Spleen (tissue), 11 donors: ENCODE results near the gene VPS54. TPM values are rescaled to one million over a fixed set of nuclear protein-coding genes. Genes with fewer than 3 reads are reported as not detected.
"Not testable (repeated sequence)": the region's sequence is repeated elsewhere in the genome, so short reads cannot be mapped to it uniquely, and the experiment has no call there.

Source experiments
- DNase-seq: peaks from one replicate; pipeline ENCODE4 v3.0.0-alpha.2; 2020
- H3K27ac ChIP-seq, 8 donors: fragments of 200-600 bp; sonication (generic) in 7 of 8; 1 replicate in 4 of 8; 2 replicates in 4 of 8; pipeline versions ENCODE4 v1.5.0 to v1.8.0; 2016 to 2021; ENCODE audit warnings: inconsistent platforms in 4 of 8, mild to moderate bottlenecking in 4 of 8, moderate library complexity in 1 of 8
- H3K27me3 ChIP-seq, 7 donors: fragments of 200-600 bp; sonication (generic) in 6 of 7; replicated peaks in 1 of 7; 1 replicate in 4 of 7; 2 replicates in 3 of 7; pipeline versions ENCODE4 v1.5.0 to v1.8.0; 2016 to 2021; ENCODE audit warnings: inconsistent platforms in 3 of 7, mild to moderate bottlenecking in 1 of 7
- H3K36me3 ChIP-seq, 6 donors: fragments of 200-600 bp; sonication (generic) in 5 of 6; 1 replicate in 4 of 6; 2 replicates in 2 of 6; pipeline versions ENCODE4 v1.5.0 to v1.8.0; 2016 to 2021; ENCODE audit warnings: inconsistent platforms in 2 of 6
- H3K4me1 ChIP-seq, 6 donors: fragments of 200-600 bp; sonication (generic) in 5 of 6; 1 replicate in 3 of 6; 2 replicates in 3 of 6; pipeline versions ENCODE4 v1.5.0 to v1.8.0; 2016 to 2021; ENCODE audit warnings: inconsistent platforms in 3 of 6
- H3K4me3 ChIP-seq, 8 donors: fragments of 200-600 bp; sonication (generic) in 7 of 8; 1 replicate in 4 of 8; 2 replicates in 4 of 8; pipeline versions ENCODE4 v1.5.0 to v1.8.0; 2016 to 2021; ENCODE audit warnings: inconsistent platforms in 4 of 8, mild to moderate bottlenecking in 4 of 8, moderate library complexity in 2 of 8
- H3K9me3 ChIP-seq, 8 donors: fragments of 200-600 bp; sonication (generic) in 7 of 8; 1 replicate in 4 of 8; 2 replicates in 4 of 8; pipeline versions ENCODE4 v1.5.0 to v1.8.0; 2016 to 2021; ENCODE audit warnings: inconsistent platforms in 4 of 8
- POLR2A ChIP-seq, 3 donors: fragments of 450-650 bp; IDR thresholded peaks; one replicate each; pipeline ENCODE4 v1.5.1; 2017; ENCODE audit warnings: antibody characterized with exemption in 3 of 3, mild to moderate bottlenecking in 1 of 3
- POLR2AphosphoS5 ChIP-seq, 3 donors: sonication (generic); formaldehyde crosslinking; IDR thresholded peaks; one replicate each; pipeline ENCODE4 v1.5.1; 2017; ENCODE audit warnings: antibody characterized with exemption in 3 of 3
- WGBS, 5 donors: extraction: QIAGEN DNeasy Blood & Tissue Kit in 3 of 5; methylation state at CpG; one replicate each; pipeline versions ENCODE4 v1.1.5 to v1.1.7; 2013 to 2018; 5-methylcytosine and 5-hydroxymethylcytosine counted together
- intact Hi-C: fragments of 100-400 bp; cut with DNase I; formaldehyde crosslinking; loops from one replicate; pipeline ENCODE4 v1.15.0; 2023; ENCODE audit warnings: low total_unique reads
- polyA plus RNA-seq, 3 donors: library from polyadenylated mRNA; stranded (reverse); fragments of 200-250 nt; gene quantifications; one replicate each; pipeline ENCODE4 v1.2.1, GENCODE V29; 2013
- total RNA-seq, 7 donors: library from RNA; depleted of rRNA in 3 of 7; stranded (reverse); fragments of >200 nt in 3 of 7; fragmentation: NEBNext Ultra II Directional in 4 of 7; extraction: Animal tissue kit (Norgen Biotek cat#: 25700) in 4 of 7; gene quantifications; one replicate each; pipeline versions ENCODE4 v1.1.0 to v1.2.1, GENCODE V29; 2016 to 2021
- TF ChIP-seq, protein P1 (sequence below), 11 experiments: fragments of 200-600 bp in 7 of 11; fragments of 450-650 bp in 4 of 11; sonication (generic) in 4 of 11; IDR thresholded peaks in 8 of 11; conservative IDR thresholded peaks in 3 of 11; 1 replicate in 7 of 11; 2 replicates in 4 of 11; pipeline versions ENCODE4 v1.4.0 to v1.8.0; 2016 to 2021; ENCODE audit warnings: antibody characterized with exemption in 11 of 11, inconsistent platforms in 4 of 11, mild to moderate bottlenecking in 1 of 11
- donor health status: healthy with polysubstance abuse.
- donor health status: DM: no; HTN: no; CAD: no; lungs with moderate emphysema.
- donor health status: DM: no; HTN: no; CAD: no.
- donor health status: Bipolar disorder and iron deficiency.
- donor health status: healthy.
- donor health status: DM: no; HTN: no; CAD: no.
- donor health status: DM: yes; HTN: yes; CAD: no.

VPS54 gene
- total and polyA plus RNA-seq, 10 donors = 9.2 to 31.3 (median 23.8) TPM

DNA sequence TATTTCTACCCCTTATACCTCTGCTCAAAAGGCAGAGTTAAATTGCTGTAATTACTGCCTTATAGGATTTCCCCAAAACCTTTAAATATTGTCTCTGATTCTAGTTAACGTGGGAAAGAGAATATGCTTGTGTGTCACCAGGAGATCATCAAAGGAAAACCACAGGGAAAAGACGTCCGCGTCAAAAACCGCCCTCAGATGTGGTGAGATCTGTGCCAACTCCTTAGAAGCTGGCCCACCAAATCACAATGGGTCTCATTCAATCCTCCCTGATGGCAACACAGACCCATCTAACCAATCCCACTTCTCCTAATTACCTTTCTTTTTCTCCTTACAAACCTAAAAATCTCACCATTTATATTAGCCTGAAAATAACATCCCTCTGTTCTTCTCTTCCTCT, 25.4 kb downstream of the VPS54 start:
- no peaks in the 10 kb centered on the region for H3K27me3 ChIP-seq
- no peak overlapping the region for H3K27ac ChIP-seq
- H3K4me1 ChIP-seq = no peaks in the 10 kb centered on the region
- intact Hi-C loops = no loop called here
- no peak for DNase-seq
- H3K9me3 ChIP-seq = peaks cover 0 to 43% (median 32%) of the 10 kb centered on the region in 8 donors
- TF ChIP-seq POLR2A (IDR thresholded peaks at IDR 0.05) (no peak), POLR2AphosphoS5 (IDR thresholded peaks at IDR 0.05) (no peak)
- TF ChIP-seq, protein P1, sequence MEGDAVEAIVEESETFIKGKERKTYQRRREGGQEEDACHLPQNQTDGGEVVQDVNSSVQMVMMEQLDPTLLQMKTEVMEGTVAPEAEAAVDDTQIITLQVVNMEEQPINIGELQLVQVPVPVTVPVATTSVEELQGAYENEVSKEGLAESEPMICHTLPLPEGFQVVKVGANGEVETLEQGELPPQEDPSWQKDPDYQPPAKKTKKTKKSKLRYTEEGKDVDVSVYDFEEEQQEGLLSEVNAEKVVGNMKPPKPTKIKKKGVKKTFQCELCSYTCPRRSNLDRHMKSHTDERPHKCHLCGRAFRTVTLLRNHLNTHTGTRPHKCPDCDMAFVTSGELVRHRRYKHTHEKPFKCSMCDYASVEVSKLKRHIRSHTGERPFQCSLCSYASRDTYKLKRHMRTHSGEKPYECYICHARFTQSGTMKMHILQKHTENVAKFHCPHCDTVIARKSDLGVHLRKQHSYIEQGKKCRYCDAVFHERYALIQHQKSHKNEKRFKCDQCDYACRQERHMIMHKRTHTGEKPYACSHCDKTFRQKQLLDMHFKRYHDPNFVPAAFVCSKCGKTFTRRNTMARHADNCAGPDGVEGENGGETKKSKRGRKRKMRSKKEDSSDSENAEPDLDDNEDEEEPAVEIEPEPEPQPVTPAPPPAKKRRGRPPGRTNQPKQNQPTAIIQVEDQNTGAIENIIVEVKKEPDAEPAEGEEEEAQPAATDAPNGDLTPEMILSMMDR (IDR thresholded peaks at IDR 0.05 in 8 of 11, conservative IDR thresholded peaks at IDR 0.05 in 3 of 11) = no peak
- H3K4me3 ChIP-seq = no peak overlapping the region
- 77 to 88% (median 84%) methylated on average over 5 of the region's 5 CpGs for WGBS, 5 donors
- H3K36me3 ChIP-seq = peaks cover 0 to 15% (median 0%) of the 10 kb centered on the region in 6 donors

DNA sequence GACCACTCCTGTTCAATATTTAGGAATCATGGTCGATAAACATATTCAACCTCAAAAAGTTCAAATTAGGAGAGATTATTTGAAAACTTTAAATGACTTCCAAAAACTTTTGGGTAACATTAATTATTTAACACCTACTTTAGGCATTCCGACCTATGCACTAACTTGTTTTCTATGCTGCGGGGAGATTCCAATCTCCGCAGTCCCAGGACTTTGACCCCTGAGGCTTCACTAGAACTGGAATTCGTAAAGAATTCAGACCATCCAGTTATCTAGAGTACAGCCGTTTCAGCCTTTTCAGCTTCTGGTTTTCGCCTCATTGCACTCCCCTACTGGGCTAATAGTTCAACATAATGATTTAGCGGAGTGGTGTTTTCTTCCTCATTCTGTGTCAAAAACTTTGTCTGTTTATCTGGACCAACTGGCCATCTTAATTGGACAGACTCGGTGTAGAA, 26.1 kb downstream of the VPS54 start:
- WGBS, 5 donors = 92 to 98% (median 96%) methylated on average over 9 of the region's 9 CpGs
- DNase-seq, H3K4me3 ChIP-seq, H3K27me3 ChIP-seq, H3K4me1 ChIP-seq, H3K27ac ChIP-seq, intact Hi-C loops: not testable (repeated sequence)
- H3K9me3 ChIP-seq = peaks cover 0 to 41% (median 30%) of the 10 kb centered on the region in 8 donors
- peaks cover 0 to 19% (median 0%) of the 10 kb centered on the region in 6 donors for H3K36me3 ChIP-seq

DNA sequence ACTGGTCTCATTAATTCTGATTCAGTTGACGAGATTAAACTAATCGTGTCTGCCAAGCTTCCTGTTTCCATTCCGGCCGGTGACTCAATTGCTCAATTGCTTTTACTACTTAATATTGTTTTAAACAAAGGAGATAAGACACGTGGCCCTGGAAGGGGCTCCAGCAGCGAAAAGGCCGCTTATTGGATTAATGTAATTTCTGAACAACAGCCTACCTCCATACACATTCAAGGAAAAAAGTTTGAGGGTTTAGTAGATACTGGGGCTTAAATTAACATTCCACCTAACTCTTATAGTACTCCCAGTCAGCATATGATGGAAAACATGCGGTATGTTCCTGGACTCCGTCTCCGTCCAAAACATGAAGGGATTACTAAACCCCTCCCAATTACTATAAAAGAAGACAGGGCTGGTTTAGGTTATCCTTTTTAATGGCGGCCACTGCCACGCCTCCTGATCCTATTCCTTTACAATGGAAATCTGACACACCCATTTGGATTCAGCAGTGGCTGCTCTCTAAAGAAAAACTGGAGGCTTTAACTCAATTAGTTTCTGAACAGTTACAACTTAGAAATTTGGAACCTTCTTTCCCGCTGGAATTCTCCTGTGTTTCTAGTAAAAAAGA, 27.1 kb downstream of the VPS54 start:
- Histone ChIP-seq H3K4me1 (no peaks in the 10 kb centered on the region), H3K9me3 (peaks cover 0 to 31% (median 20%) of the 10 kb centered on the region in 8 donors), H3K27ac (no peak overlapping the region), H3K27me3 (no peaks in the 10 kb centered on the region), H3K36me3 (peaks cover 0 to 19% (median 0%) of the 10 kb centered on the region in 6 donors), H3K4me3 (no peak overlapping the region)
- TF ChIP-seq POLR2A (IDR thresholded peaks at IDR 0.05) (no peak), POLR2AphosphoS5 (IDR thresholded peaks at IDR 0.05) (no peak)
- TF ChIP-seq, protein P1 (IDR thresholded peaks at IDR 0.05 in 8 of 11, conservative IDR thresholded peaks at IDR 0.05 in 3 of 11) = no peak
- intact Hi-C loops = no loop called here
- WGBS, 5 donors = 88 to 95% (median 92%) methylated on average over 13 of the region's 13 CpGs
- no peak for DNase-seq

DNA sequence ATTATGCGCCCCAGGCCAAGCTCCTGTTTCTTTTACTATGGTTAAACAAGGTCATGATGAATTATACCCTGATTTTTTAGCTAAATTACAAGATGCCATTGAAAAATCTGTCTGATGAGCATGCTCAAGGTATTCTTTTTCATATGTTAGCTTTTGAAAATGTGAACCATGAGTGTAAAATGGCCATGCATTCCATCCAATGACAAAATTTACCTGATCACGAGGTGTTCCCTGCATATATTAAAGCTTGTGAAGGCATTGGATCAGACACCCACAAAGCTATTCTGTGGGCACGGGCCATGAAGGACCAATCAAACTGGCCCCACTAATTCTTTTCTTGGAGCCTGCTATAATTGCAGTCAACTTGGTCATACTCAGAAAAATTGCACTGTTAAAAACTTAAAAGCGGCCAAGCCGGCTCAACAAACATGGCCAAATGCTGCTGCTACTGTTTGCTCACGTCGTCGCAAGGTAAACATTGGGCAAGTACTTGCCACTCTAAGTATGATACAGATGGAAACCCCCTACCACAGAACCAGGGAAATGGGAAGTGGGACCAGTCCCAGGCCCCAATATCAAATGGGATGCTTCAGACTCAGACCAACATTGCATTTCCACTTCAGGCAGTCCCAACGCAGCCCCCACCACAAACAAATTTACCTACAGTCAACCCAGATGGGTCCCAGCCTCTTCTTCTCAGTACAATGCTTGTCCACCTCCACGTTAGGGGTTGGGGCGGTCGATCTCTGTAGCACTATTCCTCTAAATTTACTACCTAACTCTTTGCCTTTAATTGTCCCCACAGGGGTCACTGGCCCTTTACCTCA, 27.8 kb downstream of the VPS54 start:
- intact Hi-C loops, H3K4me3 ChIP-seq, H3K4me1 ChIP-seq, DNase-seq, H3K27ac ChIP-seq, H3K27me3 ChIP-seq: not testable (repeated sequence)
- peaks cover 0 to 19% (median 0%) of the 10 kb centered on the region in 6 donors for H3K36me3 ChIP-seq
- H3K9me3 ChIP-seq = peaks cover 0 to 23% (median 15%) of the 10 kb centered on the region in 8 donors
- 94 to 99% (median 96%) methylated on average over 12 of the region's 12 CpGs for WGBS, 5 donors

DNA sequence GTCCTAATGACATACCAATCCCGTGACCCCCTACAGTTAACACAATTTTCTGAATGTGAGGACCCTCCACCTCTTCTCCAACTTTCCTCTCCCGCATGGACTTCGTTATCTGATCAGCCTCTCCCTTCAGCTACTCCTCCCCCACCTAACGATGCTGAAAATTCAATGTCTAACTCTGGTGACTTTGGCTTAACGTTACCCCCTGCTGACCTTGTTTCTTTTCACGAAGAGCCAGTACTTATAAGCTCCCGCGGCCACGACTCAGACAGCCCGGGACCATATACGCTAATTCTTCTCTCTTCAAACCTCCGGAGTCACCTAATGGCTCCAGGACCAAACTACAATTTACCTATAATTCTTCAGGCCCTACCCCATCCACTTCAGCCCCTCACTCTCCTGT, 29.2 kb downstream of the VPS54 start:
- Histone ChIP-seq H3K36me3 (peaks cover 0 to 13% (median 0%) of the 10 kb centered on the region in 6 donors), H3K9me3 (peaks cover 0 to 21% (median 14%) of the 10 kb centered on the region in 8 donors), H3K4me1 (peaks cover 0 to 20% (median 6%) of the 10 kb centered on the region in 6 donors), H3K4me3 (no peak overlapping the region), H3K27ac (no peak overlapping the region), H3K27me3 (no peaks in the 10 kb centered on the region)
- 89 to 98% (median 94%) methylated on average over 12 of the region's 12 CpGs for WGBS, 5 donors
- no peak for TF ChIP-seq POLR2A (IDR thresholded peaks at IDR 0.05)
- no peak for TF ChIP-seq POLR2AphosphoS5 (IDR thresholded peaks at IDR 0.05)
- TF ChIP-seq, protein P1 (IDR thresholded peaks at IDR 0.05 in 8 of 11, conservative IDR thresholded peaks at IDR 0.05 in 3 of 11) = no peak
- intact Hi-C loops = no loop called here
- no peak for DNase-seq

DNA sequence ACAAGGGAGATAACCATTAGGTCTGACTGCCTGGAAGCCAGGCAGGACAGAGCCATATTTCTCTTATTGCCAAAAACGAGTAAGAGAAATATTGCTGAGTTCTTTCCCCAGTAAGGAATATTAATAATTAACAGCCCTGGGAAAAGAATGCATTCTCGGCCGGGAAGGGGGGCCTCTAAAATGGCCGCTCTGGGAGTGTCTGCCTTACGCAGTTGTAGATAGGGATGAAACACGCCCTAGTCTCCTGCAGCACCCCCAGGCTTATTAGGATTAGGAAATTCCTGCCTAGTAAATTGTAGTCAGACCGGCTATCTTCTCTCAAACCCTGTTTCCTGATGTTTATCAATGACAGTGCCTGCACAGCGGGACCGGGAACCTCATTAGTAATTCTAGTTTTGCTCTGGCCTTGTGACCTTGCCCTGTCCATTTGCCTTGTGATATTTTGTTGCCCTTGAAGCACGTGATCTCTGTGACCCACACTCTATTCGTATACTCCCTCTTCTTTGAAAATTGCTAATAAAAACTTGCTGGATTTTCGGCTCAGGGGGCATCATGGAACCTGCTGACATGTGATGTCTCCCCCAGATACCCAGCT, 30.3 kb downstream of the VPS54 start:
- H3K27me3 ChIP-seq, H3K27ac ChIP-seq, intact Hi-C loops, H3K4me3 ChIP-seq, DNase-seq: not testable (repeated sequence)
- Histone ChIP-seq H3K9me3 (peaks cover 0 to 21% (median 14%) of the 10 kb centered on the region in 8 donors), H3K36me3 (peaks cover 0 to 13% (median 0%) of the 10 kb centered on the region in 6 donors), H3K4me1 (peaks cover 0 to 31% (median 14%) of the 10 kb centered on the region in 6 donors)
- WGBS, 5 donors = 91 to 95% (median 92%) methylated on average over 12 of the region's 12 CpGs
